HG03565 (cell line): ENCODE data around the gene CTXND1.

Source experiments
- ATAC-seq: cut with Tn5 transposase; IDR thresholded peaks from one replicate; pipeline ENCODE4 v1.9.1; 2021; ENCODE audit warnings: mild to moderate bottlenecking, moderate library complexity; ENCODE audit not compliant: unreplicated experiment

CTXND1 gene

GRCh38 chr15:80259942-80260510 is 8.0 kb upstream of the CTXND1 start:
- ATAC-seq: no peak

- no peak for ATAC-seq
These were observed 439 bp downstream of the CTXND1 start for GRCh38 chr15:80251428-80252120.

GRCh38 chr15:80250614-80251427 is 1.2 kb downstream of the CTXND1 start:
- no peak for ATAC-seq

- no peak for ATAC-seq
These were observed 2.0 kb downstream of the CTXND1 start for GRCh38 chr15:80249973-80250372.

GRCh38 chr15:80247320-80247719 is 4.7 kb downstream of the CTXND1 start:
- no peak for ATAC-seq

- ATAC-seq: no peak
These were observed 5.6 kb downstream of the CTXND1 start for GRCh38 chr15:80246425-80246894.

GRCh38 chr15:80242802-80243201 is 9.2 kb downstream of the CTXND1 start:
- ATAC-seq: no peak

GRCh38 chr15:80242132-80242769 is 9.8 kb downstream of the CTXND1 start:
- ATAC-seq: no peak

- no peak for ATAC-seq
These were observed 10.5 kb downstream of the CTXND1 start for GRCh38 chr15:80241508-80241907.

GRCh38 chr15:80240276-80240675 is 11.7 kb downstream of the CTXND1 start:
- no peak for ATAC-seq

GRCh38 chr15:80234883-80235282 is 17.1 kb downstream of the CTXND1 start:
- no peak for ATAC-seq

GRCh38 chr15:80233581-80233980 is 18.4 kb downstream of the CTXND1 start:
- ATAC-seq: no peak

- no peak for ATAC-seq
These were observed 20.6 kb downstream of the CTXND1 start for GRCh38 chr15:80231371-80231770.

GRCh38 chr15:80228959-80229610 is 22.9 kb downstream of the CTXND1 start:
- ATAC-seq: no peak

GRCh38 chr15:80219955-80220354 is 32.1 kb downstream of the CTXND1 start:
- no peak for ATAC-seq

GRCh38 chr15:80217327-80217900 is 34.6 kb downstream of the CTXND1 start:
- ATAC-seq: no peak

- ATAC-seq: no peak
These were observed 35.1 kb downstream of the CTXND1 start for GRCh38 chr15:80216911-80217310.

- ATAC-seq: no peak
These were observed 35.9 kb downstream of the CTXND1 start for GRCh38 chr15:80216141-80216540.

- no peak for ATAC-seq
These were observed 37.1 kb downstream of the CTXND1 start for GRCh38 chr15:80214910-80215309.

- no peak for ATAC-seq
These were observed 40.0 kb downstream of the CTXND1 start for GRCh38 chr15:80211976-80212375.
